ENCODE results near the gene SH3RF3.

SH3RF3 gene

DNA sequence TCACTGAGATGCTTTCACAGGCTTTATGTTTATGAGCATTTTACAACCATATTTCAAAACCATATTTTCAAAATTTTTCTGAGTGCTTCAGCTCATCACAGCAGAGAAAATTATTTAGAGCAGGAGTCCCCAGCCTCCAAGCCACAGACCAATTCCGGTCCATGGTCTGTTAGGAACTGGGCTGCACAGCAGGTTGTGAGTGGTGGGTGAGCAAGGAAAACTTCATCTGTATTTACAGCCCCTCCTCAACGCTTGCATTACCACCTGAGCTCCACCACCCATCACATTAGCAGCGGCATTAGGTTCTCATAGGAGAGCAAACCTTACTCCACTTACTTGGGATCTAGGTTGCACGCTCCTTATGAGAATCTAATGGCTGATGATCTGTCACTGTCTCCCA, 319.2 kb downstream of the SH3RF3 start:
- FAIRE-seq (no peak), DNase-seq (ENCODE audit: extremely low spot score, insufficient read length, low read depth) (no peak)

GRCh38 chr2:109448946-109449788, 320.2 kb downstream of the SH3RF3 start:
- FAIRE-seq: no peak
- DNase-seq (ENCODE audit: extremely low spot score, insufficient read length, low read depth): no peak

DNA sequence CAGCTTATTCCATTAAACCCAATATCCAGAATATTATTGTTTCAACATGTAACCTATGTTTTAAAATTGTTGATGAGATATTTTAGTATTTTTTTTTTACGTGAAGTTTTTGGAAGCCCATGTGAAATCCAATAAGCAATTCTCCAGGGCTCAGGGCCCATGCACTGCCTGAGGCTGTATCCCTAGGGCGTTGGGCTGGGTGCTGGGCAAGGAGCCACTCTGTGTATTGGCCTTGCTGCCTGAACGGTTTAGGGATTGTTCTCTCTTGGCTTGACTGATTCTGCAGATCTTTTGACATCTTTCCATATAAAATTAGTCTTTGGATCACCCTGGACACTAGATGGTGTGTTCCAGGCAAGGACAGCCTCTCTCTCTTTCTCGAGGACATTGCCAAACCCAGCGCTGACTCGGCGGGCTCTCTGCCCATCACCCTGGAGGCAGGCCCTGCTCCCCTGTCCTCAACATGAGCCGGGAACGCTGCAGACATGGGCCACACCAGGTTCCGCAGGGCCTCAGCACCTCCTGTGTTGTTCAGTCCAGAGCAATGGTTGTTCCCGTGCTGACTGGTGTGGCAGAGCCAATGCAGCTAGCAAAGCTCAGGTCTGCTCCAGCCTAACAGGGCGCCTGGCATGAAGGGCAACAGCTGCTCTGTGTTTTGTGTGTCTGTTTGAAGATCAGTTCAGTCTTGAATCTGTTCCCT, 321.7 kb downstream of the SH3RF3 start:
- DNase-seq (ENCODE audit: extremely low spot score, insufficient read length, low read depth): no peak
- FAIRE-seq: no peak

DNA sequence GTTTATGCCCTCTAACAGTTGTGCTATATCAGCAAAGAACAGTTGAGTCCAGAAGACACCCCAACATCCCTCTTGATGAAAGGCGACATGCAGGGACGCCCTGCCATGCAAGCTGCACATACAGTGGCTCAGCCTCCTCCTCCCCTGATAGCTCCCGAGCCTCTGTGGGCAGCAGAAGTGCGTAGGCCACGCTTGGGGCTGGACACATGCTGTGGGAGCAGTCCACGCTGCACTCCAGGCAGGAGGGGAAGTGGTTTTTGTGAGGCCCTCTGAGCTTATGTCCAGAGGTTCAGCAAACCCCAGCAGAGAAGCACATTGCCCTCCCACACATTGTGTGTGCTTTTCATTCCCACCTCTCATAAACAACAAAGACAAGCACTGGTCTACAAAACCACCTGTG, 322.7 kb downstream of the SH3RF3 start:
- no peak for FAIRE-seq
- no peak for DNase-seq (ENCODE audit: extremely low spot score, insufficient read length, low read depth)

DNA sequence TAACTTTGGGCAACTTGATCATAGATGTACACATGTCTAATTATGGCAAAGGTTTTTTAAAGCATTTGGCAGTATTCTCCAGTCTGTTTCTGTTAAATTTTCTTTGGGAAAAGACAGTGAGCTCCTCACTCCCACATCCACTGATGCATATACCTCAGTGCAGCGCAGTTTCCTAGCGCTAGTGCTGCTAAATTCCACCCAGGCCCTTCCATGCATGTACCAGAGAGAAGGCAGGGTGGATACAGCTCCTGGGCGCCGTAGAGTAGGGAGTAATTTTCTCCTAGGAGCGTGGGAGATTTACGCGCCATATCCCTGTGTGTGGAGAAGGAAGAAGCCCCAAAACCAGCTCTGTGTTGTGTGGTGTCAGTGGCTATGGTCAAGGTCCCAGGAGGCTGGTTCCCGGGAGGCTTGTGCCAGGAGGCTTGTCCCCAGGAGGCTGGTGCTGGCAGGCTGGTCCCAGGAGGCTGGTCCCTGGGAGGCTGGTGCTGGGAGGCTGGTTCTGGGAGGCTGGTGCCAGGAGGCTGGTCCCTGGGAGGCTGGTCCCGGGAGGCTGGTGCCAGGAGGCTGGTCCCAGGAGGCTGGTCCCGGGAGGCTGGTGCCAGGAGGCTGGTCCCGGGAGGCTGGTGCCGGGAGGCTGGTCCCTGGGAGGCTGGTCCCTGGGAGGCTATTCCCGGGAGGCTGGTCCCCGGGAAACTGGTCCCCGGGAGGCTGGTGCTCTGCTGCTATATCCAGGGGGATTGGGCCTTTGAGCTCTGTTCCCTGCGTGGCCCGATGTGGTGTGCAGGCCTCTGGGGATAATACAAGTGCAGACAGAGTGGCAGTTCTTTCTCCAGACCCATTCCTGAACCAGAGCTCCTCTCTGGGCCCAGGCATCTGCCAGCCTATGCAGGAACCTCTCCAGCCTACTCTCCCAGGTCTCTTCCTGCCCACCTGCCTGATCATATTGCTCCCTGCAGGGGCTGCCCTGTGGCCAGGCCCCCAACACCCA, 323.6 kb downstream of the SH3RF3 start:
- DNase-seq (ENCODE audit: extremely low spot score, insufficient read length, low read depth) (no peak), FAIRE-seq (no peak)

DNA sequence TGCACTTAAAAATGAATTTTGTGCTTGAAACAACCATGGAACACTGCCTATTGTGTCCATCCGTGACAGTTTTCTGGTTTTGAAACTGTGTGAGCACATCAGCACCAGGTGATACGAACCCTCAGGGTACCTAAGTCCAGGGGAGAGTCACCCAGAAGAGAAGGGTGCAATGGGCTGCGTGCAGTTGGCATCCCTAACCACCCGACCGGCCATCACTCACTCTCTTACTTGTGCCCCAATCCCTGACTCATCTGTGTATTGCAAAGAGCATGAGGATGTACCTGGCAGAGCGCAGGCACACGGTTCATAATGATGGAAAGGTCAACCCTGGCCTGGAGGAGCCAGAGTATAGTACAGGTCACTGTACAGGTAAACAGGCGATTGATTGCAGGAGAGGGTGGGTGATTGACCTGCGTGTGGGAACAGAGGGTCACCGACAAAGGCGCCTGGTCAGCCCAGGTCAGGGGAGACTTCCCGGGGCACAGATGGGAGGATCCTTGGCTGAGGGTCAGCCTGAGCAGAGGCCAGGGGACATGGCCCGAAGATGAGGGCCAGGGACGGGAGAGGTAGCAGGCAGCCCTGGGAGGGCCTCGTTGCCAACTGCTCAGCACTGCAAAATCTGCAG, 324.5 kb downstream of the SH3RF3 start:
- DNase-seq (ENCODE audit: extremely low spot score, insufficient read length, low read depth): no peak
- FAIRE-seq: no peak

DNA sequence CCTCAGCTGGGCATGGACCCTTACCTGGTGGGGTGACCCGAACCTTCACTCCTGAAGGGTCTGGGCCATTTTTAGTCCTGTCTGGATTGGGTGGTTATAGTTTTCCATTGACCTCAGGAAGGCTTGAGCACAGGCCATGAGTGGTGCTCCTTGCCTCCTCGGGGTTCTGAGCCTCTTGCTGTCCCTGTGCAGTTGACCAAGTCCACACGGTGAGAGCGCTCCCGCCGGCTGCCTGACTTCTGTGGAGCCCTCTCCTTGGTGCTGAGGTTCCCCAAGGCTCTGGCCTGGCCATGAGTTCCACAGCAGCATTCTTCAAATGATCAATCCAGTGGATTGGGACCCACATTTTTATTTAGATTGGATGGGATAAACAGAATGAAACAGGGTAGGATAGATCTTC, 325.3 kb downstream of the SH3RF3 start:
- DNase-seq (ENCODE audit: extremely low spot score, insufficient read length, low read depth) (no peak), FAIRE-seq (no peak)

GRCh38 chr2:109454765-109455394, 325.9 kb downstream of the SH3RF3 start:
- FAIRE-seq (no peak), DNase-seq (ENCODE audit: extremely low spot score, insufficient read length, low read depth) (no peak)

DNA sequence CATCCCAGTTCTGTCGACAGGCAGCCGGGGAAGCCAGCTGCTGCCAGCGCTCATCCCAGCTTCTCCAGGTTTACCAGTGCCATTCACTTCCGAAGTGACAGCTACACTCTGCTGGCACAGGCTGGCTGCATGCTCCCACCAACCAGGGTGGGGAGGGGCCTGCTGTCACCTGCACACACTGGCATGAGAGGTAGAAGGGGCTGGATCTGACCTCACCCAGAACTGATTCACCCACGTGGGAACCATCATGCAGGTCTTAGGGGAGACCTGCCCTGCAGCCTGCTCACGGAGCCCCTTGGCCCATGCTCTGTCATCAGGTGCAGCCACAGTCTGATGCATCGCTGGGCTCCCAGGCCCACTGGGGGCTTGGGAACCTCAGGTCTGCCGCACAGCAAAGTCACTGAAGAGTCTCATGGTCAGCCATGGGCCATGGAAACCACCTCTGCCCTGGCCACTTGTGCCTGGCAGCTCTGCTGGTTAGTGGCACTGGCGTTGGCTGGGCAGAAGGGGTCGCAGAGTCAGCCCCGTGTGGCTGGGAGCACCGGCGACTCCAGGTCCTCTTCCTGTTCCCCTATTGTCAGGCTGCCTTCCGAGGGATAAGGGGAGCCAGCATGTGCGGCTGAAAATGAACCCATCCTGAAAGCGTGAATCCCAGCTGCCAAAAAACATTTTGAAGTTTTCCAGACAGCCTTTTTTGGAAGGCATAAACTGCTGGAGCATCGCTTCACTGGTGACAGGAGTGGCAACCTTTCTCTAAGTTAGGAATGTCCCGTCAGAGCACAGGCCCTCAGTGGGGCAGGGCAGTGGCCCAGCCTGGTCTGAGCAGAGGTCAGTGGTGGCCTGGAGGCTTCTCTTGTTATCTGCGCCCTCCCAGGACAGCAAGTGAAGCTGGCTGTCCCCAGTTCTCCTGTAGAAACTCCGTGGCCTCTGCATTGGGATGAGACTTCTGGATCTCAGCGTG, 327.0 kb downstream of the SH3RF3 start:
- FAIRE-seq (no peak), DNase-seq (ENCODE audit: extremely low spot score, insufficient read length, low read depth) (no peak)

DNA sequence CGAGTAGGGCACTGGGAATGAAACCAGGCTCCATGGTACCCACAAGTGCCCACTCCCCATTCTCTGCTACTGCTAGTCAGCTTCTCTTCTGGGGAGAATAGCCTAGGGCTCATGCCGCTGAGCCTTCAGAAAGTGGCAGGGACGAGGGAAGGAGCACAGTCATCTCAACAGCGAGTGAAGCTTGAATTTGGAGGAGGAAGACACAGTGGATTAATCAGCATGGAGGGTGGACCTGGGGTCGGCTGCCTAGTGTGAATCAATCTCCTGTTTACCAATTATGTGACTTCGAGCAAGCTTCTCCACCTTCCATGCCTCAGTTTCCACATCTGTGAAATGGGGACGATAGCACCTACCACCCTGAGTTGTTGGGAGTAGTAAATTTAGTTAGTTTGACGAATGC, 327.8 kb downstream of the SH3RF3 start:
- no peak for DNase-seq (ENCODE audit: extremely low spot score, insufficient read length, low read depth)
- no peak for FAIRE-seq

DNA sequence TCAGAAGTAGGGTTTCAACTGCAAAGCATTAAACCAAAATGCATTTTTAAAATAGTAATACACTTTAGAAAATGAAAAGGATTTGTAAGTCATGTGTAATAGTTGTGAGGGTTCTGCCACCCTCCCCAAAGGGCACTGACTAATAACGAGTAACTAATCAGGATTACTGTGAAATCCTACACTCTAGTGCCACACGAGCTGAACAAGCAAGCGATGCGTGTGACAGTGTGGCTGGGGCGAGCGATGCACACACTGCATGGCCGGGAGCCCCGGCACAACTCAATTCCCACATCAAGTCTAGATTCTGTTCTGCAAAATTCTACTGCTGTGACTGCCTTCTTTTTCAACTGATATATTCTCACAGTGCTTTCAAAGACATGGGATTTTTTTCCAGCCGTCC, 328.4 kb downstream of the SH3RF3 start:
- DNase-seq (ENCODE audit: extremely low spot score, insufficient read length, low read depth) (no peak), FAIRE-seq (no peak)

DNA sequence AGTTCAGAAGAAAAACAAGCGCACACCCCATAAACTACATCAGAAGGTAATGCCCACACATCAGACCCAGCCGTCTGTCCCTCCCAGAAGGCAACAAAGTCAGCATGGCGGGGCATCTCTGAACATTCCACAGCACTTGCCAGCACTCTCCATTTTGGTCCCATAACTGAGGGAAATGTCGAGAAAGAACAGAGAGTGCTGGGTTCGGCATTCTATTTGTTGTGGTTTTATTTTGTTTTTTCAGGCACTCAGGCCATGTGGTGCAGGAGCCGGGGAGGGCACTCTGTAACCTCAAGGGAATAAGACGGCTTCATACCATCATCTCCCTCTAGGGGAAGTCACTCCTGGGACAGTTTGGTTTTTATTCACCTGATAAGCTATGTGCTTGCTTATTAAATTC, 328.8 kb downstream of the SH3RF3 start:
- no peak for FAIRE-seq
- DNase-seq (ENCODE audit: extremely low spot score, insufficient read length, low read depth): no peak

DNA sequence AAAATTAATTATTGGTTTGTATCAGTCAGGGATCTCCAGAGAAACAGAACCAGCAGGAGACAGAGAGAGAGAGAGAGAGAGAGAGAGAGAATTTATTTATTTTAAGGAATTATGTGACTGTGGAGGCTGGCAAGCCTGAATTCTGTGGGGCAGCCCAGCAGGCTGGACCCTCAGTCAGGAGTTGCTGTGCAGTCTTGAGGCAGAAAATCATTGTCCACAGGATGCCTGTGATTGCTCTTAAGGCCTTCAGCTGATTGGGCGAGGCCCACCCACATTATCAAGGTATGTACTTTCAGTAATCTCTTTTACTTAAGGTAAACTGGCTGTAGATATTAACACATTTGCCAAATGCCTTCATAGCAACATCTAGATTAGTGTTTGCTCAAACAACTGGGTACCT, 329.5 kb downstream of the SH3RF3 start:
- FAIRE-seq: no peak
- no peak for DNase-seq (ENCODE audit: extremely low spot score, insufficient read length, low read depth)

DNA sequence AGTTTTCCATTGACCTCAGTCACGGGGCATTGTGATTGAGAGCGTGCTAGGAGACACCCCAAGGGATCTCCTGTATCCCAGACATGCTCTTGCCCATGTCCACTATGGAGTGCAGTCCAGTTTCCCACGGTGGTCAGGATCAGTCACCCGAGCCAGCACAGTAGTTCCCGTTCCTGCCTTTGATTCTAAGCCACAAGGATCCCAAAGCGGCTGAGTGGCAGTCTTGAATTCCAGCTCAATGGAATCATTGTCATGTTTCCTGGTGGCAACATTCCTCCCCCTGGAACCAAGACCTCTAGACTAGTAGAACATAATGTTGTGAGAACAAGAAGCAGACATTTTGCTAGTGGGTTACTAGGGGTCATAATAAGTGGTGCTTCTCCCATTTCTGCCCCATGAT, 330.5 kb downstream of the SH3RF3 start:
- no peak for DNase-seq (ENCODE audit: extremely low spot score, insufficient read length, low read depth)
- no peak for FAIRE-seq

DNA sequence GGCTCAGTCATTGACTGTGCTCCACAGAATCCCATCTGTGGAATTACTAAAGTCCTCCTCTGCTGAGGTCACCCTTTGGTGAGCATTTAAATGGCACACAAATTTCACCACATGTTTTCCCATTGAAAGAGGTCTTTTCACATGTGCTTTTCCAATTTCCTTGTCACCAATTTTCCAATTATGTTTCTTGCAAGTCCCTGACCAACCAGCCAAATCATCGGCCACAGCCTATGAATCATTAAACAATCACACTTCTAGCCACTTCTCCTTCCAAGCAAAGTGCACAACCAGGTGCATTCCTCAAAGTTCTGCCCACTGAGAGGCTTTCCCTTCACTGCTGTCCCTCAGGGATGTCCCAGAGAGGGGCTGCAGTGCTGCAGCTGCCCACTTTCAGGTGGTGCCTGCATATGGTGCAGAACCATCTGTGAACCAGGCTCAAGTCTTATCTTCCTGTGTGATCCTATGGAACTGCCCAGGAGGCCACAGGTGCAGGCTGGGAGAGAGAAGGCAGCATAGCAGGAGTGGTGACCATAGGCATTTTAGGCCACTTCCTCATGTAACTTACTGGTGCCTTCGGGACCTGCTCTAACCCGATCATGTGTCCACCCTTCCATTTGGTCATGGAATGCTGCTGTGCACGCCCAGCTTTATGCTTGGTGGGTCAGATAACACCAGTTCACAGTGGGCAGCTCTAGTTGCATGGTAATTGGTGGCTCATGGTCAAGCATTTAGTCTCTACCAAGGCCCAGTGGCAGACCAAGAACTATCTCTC, 331.7 kb downstream of the SH3RF3 start:
- DNase-seq (ENCODE audit: extremely low spot score, insufficient read length, low read depth) (no peak), FAIRE-seq (no peak)

DNA sequence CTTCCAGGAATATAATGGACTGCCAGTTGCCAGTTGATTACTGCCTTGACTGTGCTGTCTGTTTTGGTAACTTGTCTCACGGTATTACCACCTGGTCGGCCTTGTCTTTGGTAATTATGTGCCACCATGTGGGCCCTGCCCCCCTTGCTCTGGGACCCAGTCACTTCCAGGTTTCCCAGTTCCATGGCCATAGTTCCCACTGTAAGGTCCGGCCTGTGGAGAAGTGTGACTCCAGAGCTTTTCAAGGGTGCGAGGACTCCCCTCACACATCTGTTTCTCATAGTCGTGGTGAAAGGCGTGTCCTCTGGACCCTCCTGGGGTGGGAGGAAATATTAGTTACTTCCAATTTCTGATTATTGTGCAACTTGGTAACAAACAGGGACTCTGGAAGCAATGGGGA, 334.2 kb downstream of the SH3RF3 start:
- FAIRE-seq (no peak), DNase-seq (ENCODE audit: extremely low spot score, insufficient read length, low read depth) (no peak)

- no peak for DNase-seq (ENCODE audit: extremely low spot score, insufficient read length, low read depth)
- no peak for FAIRE-seq
Measured at GRCh38 chr2:109463891-109464290, 334.9 kb downstream of the SH3RF3 start.

Data from GM18507 (cell line).